Tibial nerve (tissue), 4 donors: ENCODE measurements around the gene SMYD3. TPM values are rescaled to one million over a fixed set of nuclear protein-coding genes. Genes with fewer than 3 reads are reported as not detected.

Experiments used
- DNase-seq, 2 donors: peaks; one replicate each; pipeline ENCODE4 v3.0.0-alpha.2; 2019; ENCODE audit warnings: low spot score in 2 of 2
- H3K27ac ChIP-seq, 4 donors: fragments of 200-600 bp; sonication (generic) in 3 of 4; one replicate each; pipeline ENCODE4 v1.5.1; 2017 to 2019; ENCODE audit warnings: mild to moderate bottlenecking in 1 of 4
- H3K27me3 ChIP-seq, 2 donors: fragments of 200-600 bp; sonication (generic) in 1 of 2; one replicate each; pipeline versions ENCODE4 v1.5.1 to v1.6.0; 2017 to 2019
- H3K36me3 ChIP-seq, 3 donors: fragments of 200-600 bp; sonication (generic); one replicate each; pipeline ENCODE4 v1.5.1; 2018 to 2019
- H3K4me1 ChIP-seq, 4 donors: fragments of 200-600 bp; sonication (generic) in 3 of 4; one replicate each; pipeline ENCODE4 v1.5.1; 2017 to 2019
- H3K4me3 ChIP-seq, 4 donors: fragments of 200-600 bp; sonication (generic) in 3 of 4; one replicate each; pipeline ENCODE4 v1.5.1; 2017 to 2019; ENCODE audit warnings: mild to moderate bottlenecking in 1 of 4, moderate library complexity in 1 of 4
- H3K9me3 ChIP-seq, 4 donors: fragments of 200-600 bp; sonication (generic) in 3 of 4; one replicate each; pipeline ENCODE4 v1.5.1; 2017 to 2019
- CTCF ChIP-seq, 5 experiments: fragments of 200-600 bp in 3 of 5; fragments of 450-650 bp in 2 of 5; sonication (generic) in 3 of 5; IDR thresholded peaks; one replicate each; pipeline ENCODE4 v1.5.1; 2016 to 2019; ENCODE audit warnings: antibody characterized with exemption in 5 of 5, mild to moderate bottlenecking in 3 of 5, moderate library complexity in 2 of 5
- EP300 ChIP-seq, 2 donors: sonication (generic); formaldehyde crosslinking; IDR thresholded peaks; one replicate each; pipeline ENCODE4 v1.6.1; 2017; ENCODE audit warnings: antibody characterized with exemption in 2 of 2, mild to moderate bottlenecking in 1 of 2
- POLR2A ChIP-seq, 2 donors: fragments of 450-650 bp; IDR thresholded peaks; one replicate each; pipeline ENCODE4 v1.6.1; 2017; ENCODE audit warnings: antibody characterized with exemption in 2 of 2, mild to moderate bottlenecking in 2 of 2, moderate library complexity in 2 of 2
- WGBS, 2 donors: methylation state at CpG; one replicate each; pipeline ENCODE4 v1.1.5; 2018; 5-methylcytosine and 5-hydroxymethylcytosine counted together
- total RNA-seq, 4 donors: library from RNA; depleted of rRNA; stranded (reverse); fragments of >200 nt; gene quantifications; one replicate each; pipeline ENCODE4 v1.1.0, GENCODE V29; 2016

The SMYD3 gene
- total RNA-seq, 4 donors from 2014 or later: 22.2 to 30.3 (median 27.0) TPM

- Histone ChIP-seq H3K4me1 (no peaks in the 10 kb centered on the region), H3K27me3 (no peaks in the 10 kb centered on the region), H3K27ac (no peak overlapping the region), H3K36me3 (no peaks in the 10 kb centered on the region), H3K9me3 (no peaks in the 10 kb centered on the region), H3K4me3 (no peak overlapping the region)
- 80 to 81% methylated on average over 23 of the region's 23 CpGs for WGBS, 2 donors
- peak; percentile 82 to 94 for DNase-seq
- TF ChIP-seq EP300 (IDR thresholded peaks at IDR 0.05) (no peak), CTCF (IDR thresholded peaks at IDR 0.05) (peak; percentile 64 to 76 (median 71))
These were observed 504.2 kb downstream of the SMYD3 start for GRCh38 chr1:246002725-246003441.

- 80 to 82% methylated on average over 9 of the region's 9 CpGs for WGBS, 2 donors
- no peak for DNase-seq
- Histone ChIP-seq H3K9me3 (no peaks in the 10 kb centered on the region), H3K4me3 (no peak overlapping the region), H3K27ac (no peak overlapping the region), H3K4me1 (no peaks in the 10 kb centered on the region), H3K36me3 (no peaks in the 10 kb centered on the region), H3K27me3 (no peaks in the 10 kb centered on the region)
- TF ChIP-seq CTCF (IDR thresholded peaks at IDR 0.05) (no peak), EP300 (IDR thresholded peaks at IDR 0.05) (no peak), POLR2A (IDR thresholded peaks at IDR 0.05) (no peak)
These were observed 505.2 kb downstream of the SMYD3 start for GRCh38 chr1:246001837-246002230.

- no peaks in the 10 kb centered on the region for H3K36me3 ChIP-seq
- WGBS, 2 donors: 79 to 85% methylated on average over 9 of the region's 9 CpGs
These were observed 505.8 kb downstream of the SMYD3 start for GRCh38 chr1:246001142-246001836.

GRCh38 chr1:246000638-246001015 is 506.5 kb downstream of the SMYD3 start:
- no peak overlapping the region for H3K4me3 ChIP-seq
- no peaks in the 10 kb centered on the region for H3K27me3 ChIP-seq
- no peak overlapping the region for H3K27ac ChIP-seq
- WGBS, 2 donors: 93 to 96% methylated on average over 5 of the region's 5 CpGs
- no peaks in the 10 kb centered on the region for H3K36me3 ChIP-seq
- no peaks in the 10 kb centered on the region for H3K9me3 ChIP-seq
- no peaks in the 10 kb centered on the region for H3K4me1 ChIP-seq
- no peak for DNase-seq
- TF ChIP-seq EP300 (IDR thresholded peaks at IDR 0.05) (no peak), POLR2A (IDR thresholded peaks at IDR 0.05) (no peak), CTCF (IDR thresholded peaks at IDR 0.05) (no peak)

More at GRCh38 chr1:246001142-246001836, 505.8 kb downstream of the SMYD3 start:
- no peak for DNase-seq
- H3K4me3 ChIP-seq: no peak overlapping the region
- no peak overlapping the region for H3K27ac ChIP-seq
- H3K4me1 ChIP-seq: no peaks in the 10 kb centered on the region
- H3K9me3 ChIP-seq: no peaks in the 10 kb centered on the region
- H3K27me3 ChIP-seq: no peaks in the 10 kb centered on the region
- TF ChIP-seq CTCF (IDR thresholded peaks at IDR 0.05): no peak
- TF ChIP-seq EP300 (IDR thresholded peaks at IDR 0.05): no peak
- TF ChIP-seq POLR2A (IDR thresholded peaks at IDR 0.05): no peak
